HG02885 (cell line): ENCODE measurements around the gene LGALS4.
"Not testable (repeated sequence)": the region's sequence is repeated elsewhere in the genome, so short reads cannot be mapped to it uniquely, and the experiment has no call there.

ENCODE experiments used
- ATAC-seq: cut with Tn5 transposase; IDR thresholded peaks from one replicate; pipeline ENCODE4 v1.9.1; 2021; ENCODE audit warnings: mild to moderate bottlenecking; ENCODE audit not compliant: unreplicated experiment, poor library complexity

LGALS4 gene

GRCh38 chr19:38800577-38801347, 12.0 kb downstream of the LGALS4 start:
- no peak for ATAC-seq

- no peak for ATAC-seq
Observed at GRCh38 chr19:38799104-38799503, 13.6 kb downstream of the LGALS4 start.

GRCh38 chr19:38797781-38798180, 15.0 kb downstream of the LGALS4 start:
- not testable (repeated sequence) for ATAC-seq

- ATAC-seq = no peak
Observed at GRCh38 chr19:38796154-38796553, 16.6 kb downstream of the LGALS4 start.

- ATAC-seq = no peak
Observed at GRCh38 chr19:38795549-38795948, 17.2 kb downstream of the LGALS4 start.

GRCh38 chr19:38793671-38794070, 19.1 kb downstream of the LGALS4 start:
- ATAC-seq = no peak

GRCh38 chr19:38793177-38793576, 19.6 kb downstream of the LGALS4 start:
- ATAC-seq = no peak

GRCh38 chr19:38792250-38793111, 20.3 kb downstream of the LGALS4 start:
- ATAC-seq = no peak

GRCh38 chr19:38791451-38792064, 21.2 kb downstream of the LGALS4 start:
- ATAC-seq = not testable (repeated sequence)

- ATAC-seq = not testable (repeated sequence)
Observed at GRCh38 chr19:38790507-38791403, 22.0 kb downstream of the LGALS4 start.

- ATAC-seq = no peak
Observed at GRCh38 chr19:38788478-38789243, 24.1 kb downstream of the LGALS4 start, which contains the start of gene LGALS7B. Gene LGALS7B, plus strand, starts transcription at chr19:38789200. Its CDS starts 27 bp downstream, at chr19:38789227.

GRCh38 chr19:38786572-38787265, 26.0 kb downstream of the LGALS4 start:
- ATAC-seq = no peak

- not testable (repeated sequence) for ATAC-seq
Observed at GRCh38 chr19:38786061-38786460, 26.7 kb downstream of the LGALS4 start.

GRCh38 chr19:38785187-38785699, 27.5 kb downstream of the LGALS4 start:
- no peak for ATAC-seq

- no peak for ATAC-seq
Observed at GRCh38 chr19:38784224-38784623, 28.5 kb downstream of the LGALS4 start.

- not testable (repeated sequence) for ATAC-seq
Observed at GRCh38 chr19:38782212-38782611, 30.5 kb downstream of the LGALS4 start.

- no peak for ATAC-seq
Observed at GRCh38 chr19:38781058-38781457, 31.7 kb downstream of the LGALS4 start.

- no peak for ATAC-seq
Observed at GRCh38 chr19:38780443-38780842, 32.3 kb downstream of the LGALS4 start.
